ENCODE results near the gene ZNF346. TPM values are rescaled to one million over a fixed set of nuclear protein-coding genes. Genes with fewer than 3 reads are reported as not detected.

ZNF346 gene
- total and polyA plus RNA-seq, 2 of the 13 experiments (the other 11 are each of a cell fraction or from before 2014, with no cell fraction given), result 8.6 to 19.4 TPM

GRCh38 chr5:177086654-177087397 lies 64.3 kb downstream of the ZNF346 start, which contains the start of gene FGFR4 (continued):
- no peak for TF ChIP-seq ZNF143 (CRISPR knock-in tag; IDR thresholded peaks at IDR 0.05)
- peak; percentile 79 for TF ChIP-seq MXD4 (CRISPR knock-in tag; IDR thresholded peaks at IDR 0.05)
- peak; percentile 90 for TF ChIP-seq HNF4A (CRISPR knock-in tag; IDR thresholded peaks at IDR 0.05)
- TF ChIP-seq PLRG1 (conservative IDR thresholded peaks at IDR 0.05), result no peak
- TF ChIP-seq BHLHE40 (IDR thresholded peaks at IDR 0.05; ENCODE audit: low read length), result peak; percentile 28; the same call in 1 of the 2 replicates
- TF ChIP-seq ZNF446 (CRISPR knock-in tag; IDR thresholded peaks at IDR 0.05), result peak; percentile 83; the same call in 1 of the 2 replicates
- TF ChIP-seq NKX3-1 (CRISPR knock-in tag; IDR thresholded peaks at IDR 0.05), result 0 out of 2 replicates have a peak, but pooled peaks have one; percentile 21
- no peak for TF ChIP-seq ELF1 (CRISPR knock-in tag; IDR thresholded peaks at IDR 0.05)
- no peak for TF ChIP-seq DNMT3B (CRISPR knock-in tag; conservative IDR thresholded peaks at IDR 0.05)
- no peak for TF ChIP-seq GPN1 (CRISPR knock-in tag; IDR thresholded peaks at IDR 0.05; ENCODE audit: borderline replicate concordance)
- TF ChIP-seq ZFP82 (CRISPR knock-in tag; IDR thresholded peaks at IDR 0.05; ENCODE audit: borderline replicate concordance), result peak; percentile 96; the same call in 1 of the 2 replicates
- TF ChIP-seq HNRNPK (IDR thresholded peaks at IDR 0.05; ENCODE audit: low read depth, low read length, poor library complexity, severe bottlenecking), result peak; percentile 84
- TF ChIP-seq ZNF598 (CRISPR knock-in tag; IDR thresholded peaks at IDR 0.05; ENCODE audit: borderline replicate concordance), result no peak
- no peak for TF ChIP-seq EHMT2 (IDR thresholded peaks at IDR 0.05; ENCODE audit: borderline replicate concordance, low read depth, low read length)
- TF ChIP-seq WIZ (CRISPR knock-in tag; IDR thresholded peaks at IDR 0.05), result peak; percentile 64; the same call in 1 of the 2 replicates
- TF ChIP-seq ZNF589 (CRISPR knock-in tag; conservative IDR thresholded peaks at IDR 0.05), result peak; percentile 86
- TF ChIP-seq KMT2A (CRISPR knock-in tag; IDR thresholded peaks at IDR 0.05), result peak; percentile 65
- peak; percentile 33; the same call in 1 of the 2 replicates for TF ChIP-seq CEBPG (CRISPR knock-in tag; IDR thresholded peaks at IDR 0.05)
- TF ChIP-seq RNF2 (conservative IDR thresholded peaks at IDR 0.05; ENCODE audit: low read depth), result 0 out of 2 replicates have a peak, but pooled peaks have one; percentile 23
- no peak for TF ChIP-seq CEBPB (IDR thresholded peaks at IDR 0.05; ENCODE audit: borderline replicate concordance, low read depth, low read length)
- 0 out of 2 replicates have a peak, but pooled peaks have one; percentile 20 for TF ChIP-seq DMTF1 (CRISPR knock-in tag; IDR thresholded peaks at IDR 0.05)
- TF ChIP-seq BORCS8-MEF2B (CRISPR knock-in tag; IDR thresholded peaks at IDR 0.05), result peak; percentile 90; the same call in 1 of the 2 replicates
- peak; percentile 70; the same call in 1 of the 2 replicates for TF ChIP-seq SOX5 (CRISPR knock-in tag; IDR thresholded peaks at IDR 0.05; ENCODE audit: borderline replicate concordance)
- TF ChIP-seq ZNF331 (CRISPR knock-in tag; IDR thresholded peaks at IDR 0.05), result peak; percentile 56; the same call in 1 of the 2 replicates
- TF ChIP-seq RFXANK (CRISPR knock-in tag; IDR thresholded peaks at IDR 0.05), result peak; percentile 51; the same call in 1 of the 2 replicates
- TF ChIP-seq KDM2A (CRISPR knock-in tag; IDR thresholded peaks at IDR 0.05; ENCODE audit: borderline replicate concordance, low read depth), result peak; percentile 93
- no peak for TF ChIP-seq KLF13 (CRISPR knock-in tag; IDR thresholded peaks at IDR 0.05)
- TF ChIP-seq ZNF567 (CRISPR knock-in tag; IDR thresholded peaks at IDR 0.05; ENCODE audit: borderline replicate concordance), result no peak
- no peak for TF ChIP-seq ATF5 (CRISPR knock-in tag; IDR thresholded peaks at IDR 0.05; ENCODE audit: low read depth)
- TF ChIP-seq MZF1 (CRISPR knock-in tag; IDR thresholded peaks at IDR 0.05; ENCODE audit: borderline replicate concordance), result no peak
